HG03025 (cell line): Measurements from ENCODE around the gene ATP8B2.
"Not testable (repeated sequence)": the region's sequence is repeated elsewhere in the genome, so short reads cannot be mapped to it uniquely, and the experiment has no call there.

ENCODE experiments used
- ATAC-seq: cut with Tn5 transposase; IDR thresholded peaks from one replicate; pipeline ENCODE4 v1.9.1; 2021; ENCODE audit warnings: mild to moderate bottlenecking, moderate library complexity; ENCODE audit not compliant: unreplicated experiment, low FRiP score

Gene ATP8B2

DNA sequence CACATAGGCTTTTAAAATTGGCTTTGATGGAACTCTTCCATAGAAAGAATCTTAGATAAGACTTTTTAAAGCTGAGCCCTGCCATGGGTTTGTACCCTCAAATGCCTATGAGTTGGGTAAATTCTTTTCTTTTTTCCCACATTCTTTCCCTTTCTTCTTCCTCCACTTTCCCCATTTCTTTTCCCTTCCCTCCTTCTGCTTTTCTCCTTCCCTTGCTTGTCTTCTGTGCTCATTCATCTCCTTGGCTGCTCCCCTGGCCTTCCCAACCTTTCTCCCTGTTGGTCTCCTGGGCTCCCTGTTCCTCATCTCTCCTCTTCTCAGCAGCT is 3.8 kb upstream of the ATP8B2 start:
- ATAC-seq: not testable (repeated sequence)

DNA sequence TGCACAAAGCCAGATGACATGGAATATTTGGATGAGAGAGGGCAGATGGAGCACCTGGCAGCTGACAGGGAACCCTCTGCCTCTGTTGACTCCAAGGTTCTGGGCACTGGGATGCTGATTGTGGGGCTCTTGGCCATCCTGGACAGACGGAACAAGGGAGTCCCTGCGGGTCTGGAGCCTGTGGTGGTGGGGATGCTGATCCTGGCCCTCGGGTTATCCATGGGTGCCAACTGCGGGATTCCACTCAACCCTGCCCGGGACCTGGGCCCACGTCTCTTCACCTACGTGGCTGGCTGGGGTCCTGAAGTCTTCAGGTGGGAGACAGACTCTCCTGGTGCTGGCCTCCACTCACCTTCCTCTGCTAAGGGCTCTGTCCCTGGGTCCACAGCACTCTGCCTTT is 1.8 kb upstream of the ATP8B2 start:
- no peak for ATAC-seq

DNA sequence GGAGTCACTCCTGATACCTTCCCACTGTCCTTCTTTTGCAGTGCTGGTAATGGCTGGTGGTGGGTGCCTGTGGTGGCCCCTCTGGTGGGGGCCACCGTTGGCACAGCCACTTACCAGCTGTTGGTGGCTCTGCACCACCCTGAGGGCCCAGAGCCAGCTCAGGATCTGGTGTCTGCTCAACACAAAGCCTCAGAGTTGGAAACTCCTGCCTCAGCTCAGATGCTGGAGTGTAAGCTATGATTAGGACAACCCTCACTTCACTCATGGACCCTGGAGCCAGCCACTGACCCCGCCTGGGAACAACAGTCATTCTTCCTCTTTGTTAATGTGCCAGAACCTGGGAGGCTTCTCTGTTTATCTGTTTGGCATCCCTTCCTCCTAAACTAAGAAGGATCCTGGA is 1.1 kb upstream of the ATP8B2 start:
- no peak for ATAC-seq

DNA sequence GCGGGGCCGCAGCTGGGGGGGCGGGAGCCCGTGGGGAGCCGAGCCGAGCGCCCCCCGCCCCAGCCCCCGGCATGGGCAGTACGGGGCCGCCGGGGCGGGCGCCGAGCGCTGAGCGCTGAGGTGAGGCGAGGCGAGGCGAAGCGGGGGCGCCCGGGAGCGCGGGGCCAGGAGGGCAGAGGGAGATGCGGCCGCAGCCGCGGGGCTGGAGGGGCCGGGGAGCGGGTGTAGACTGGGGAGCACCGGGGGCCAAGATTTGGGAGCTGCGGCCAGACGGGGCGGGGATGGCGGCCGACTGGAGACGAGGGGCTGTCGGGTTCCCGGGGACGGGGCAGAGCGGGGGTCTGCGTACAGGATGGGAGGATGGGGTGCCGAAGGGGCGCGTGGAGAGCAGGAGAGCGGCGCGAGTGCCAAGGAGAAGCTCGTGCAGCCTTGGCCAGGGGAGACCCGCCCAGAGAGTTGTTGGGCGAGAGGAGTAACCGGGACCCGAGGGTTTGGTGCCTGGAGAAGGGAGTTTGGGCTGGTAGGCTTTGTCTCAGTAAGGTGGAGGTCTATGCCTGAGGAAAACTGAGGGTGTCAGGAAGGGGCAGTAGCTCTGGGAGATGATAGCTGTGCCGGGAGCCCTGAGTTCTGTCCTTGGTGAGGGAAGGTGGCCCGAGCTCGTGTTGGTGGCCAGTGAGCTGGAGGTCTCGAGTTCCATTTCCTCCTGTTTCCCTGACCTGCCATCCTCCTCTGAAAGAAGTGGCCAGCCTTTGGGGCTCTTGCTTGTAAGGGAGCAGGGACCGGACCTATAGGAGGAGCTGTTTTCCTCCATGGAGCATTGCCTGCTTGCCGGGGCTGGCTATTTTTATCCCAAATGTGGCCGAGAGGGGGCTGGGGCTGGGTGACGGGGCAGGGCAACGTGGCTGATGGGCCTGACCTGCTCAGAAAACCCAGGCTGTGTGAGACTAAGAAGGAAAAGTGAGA is 539 bp downstream of the ATP8B2 start:
- ATAC-seq: no peak

DNA sequence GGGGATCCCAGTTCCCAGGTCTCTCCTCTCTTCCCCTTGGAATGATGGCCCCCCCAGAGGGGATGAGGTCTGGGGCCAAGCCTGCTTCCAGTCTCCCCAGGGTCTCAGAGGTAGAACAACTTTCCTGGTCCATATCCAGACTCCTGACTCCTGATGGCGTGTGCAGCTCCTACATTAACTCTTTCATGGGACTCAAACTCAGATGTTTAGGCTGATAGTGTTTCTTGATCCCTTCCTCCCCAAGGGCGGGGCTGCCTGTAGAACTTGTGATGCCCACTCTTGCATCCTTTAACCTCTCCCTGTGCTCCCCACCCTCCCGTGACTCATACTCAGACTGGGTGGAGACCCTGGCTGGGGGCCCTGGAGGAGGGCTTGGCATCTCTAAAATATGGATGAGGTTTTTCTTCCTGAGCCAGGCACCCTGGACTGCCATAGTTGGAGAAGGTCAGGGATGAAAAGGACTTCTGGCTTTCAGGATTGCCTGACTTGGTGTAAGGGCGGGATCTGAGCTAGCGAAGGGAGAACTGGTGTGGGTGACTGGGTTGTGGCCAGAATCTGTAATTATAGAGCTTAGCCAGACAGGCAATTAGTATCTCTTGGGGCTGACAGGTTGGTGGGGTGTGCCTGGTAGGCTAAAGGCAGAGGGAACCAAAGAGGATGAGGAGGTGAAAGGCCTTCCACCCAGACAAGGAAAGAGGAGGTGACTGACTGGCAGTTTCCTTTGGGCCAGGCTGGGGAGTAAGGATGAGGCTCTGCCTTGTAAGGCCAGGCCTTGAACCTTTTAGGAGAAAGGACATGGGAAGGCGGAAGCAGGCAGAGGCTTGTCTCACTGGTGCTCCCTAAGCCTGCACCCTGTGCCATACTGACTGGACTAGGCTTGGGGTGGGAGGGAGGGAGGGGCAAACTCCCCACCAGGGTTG is 1.5 kb downstream of the ATP8B2 start:
- no peak for ATAC-seq

DNA sequence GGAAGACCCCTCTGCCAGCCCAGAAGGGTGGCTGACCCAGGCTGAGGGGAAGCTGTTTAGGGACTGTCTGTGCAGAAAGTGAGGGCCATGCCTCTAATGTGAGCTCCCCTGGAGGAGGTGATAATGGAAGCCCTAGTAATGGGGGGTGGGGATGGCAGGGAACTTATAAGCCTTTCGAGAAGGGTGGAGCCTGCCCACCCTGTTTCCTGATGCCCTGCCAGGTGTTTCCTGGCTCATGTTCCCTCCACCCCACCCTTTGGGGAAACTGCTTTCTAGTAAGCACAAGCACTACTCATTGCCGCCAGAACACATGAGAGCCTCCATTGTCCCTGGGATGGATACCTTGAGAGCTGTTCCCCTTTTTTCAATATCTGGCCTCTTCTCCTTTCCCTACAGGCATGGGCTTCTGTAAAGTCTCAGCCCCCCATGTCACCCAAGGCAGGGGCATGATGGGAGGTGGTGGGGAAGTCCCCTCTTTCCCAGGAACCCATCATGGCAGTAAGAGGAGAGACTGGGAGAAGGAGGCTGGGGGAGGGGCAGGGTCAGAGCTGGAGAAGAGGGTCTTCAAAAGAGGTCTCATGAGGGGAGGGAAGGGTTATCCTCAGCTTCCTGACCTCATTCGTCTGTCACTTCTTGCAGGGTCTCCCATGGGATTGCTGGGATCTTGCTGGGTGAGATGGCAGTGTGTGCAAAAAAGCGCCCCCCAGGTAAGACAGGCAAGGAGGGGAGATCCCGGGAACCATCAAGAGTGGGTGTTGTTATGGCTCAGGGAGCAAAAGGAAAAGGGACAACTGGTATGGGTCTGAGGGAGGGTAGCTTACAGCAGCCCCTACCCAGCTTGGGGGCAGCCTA is 2.4 kb downstream of the ATP8B2 start:
- no peak for ATAC-seq

DNA sequence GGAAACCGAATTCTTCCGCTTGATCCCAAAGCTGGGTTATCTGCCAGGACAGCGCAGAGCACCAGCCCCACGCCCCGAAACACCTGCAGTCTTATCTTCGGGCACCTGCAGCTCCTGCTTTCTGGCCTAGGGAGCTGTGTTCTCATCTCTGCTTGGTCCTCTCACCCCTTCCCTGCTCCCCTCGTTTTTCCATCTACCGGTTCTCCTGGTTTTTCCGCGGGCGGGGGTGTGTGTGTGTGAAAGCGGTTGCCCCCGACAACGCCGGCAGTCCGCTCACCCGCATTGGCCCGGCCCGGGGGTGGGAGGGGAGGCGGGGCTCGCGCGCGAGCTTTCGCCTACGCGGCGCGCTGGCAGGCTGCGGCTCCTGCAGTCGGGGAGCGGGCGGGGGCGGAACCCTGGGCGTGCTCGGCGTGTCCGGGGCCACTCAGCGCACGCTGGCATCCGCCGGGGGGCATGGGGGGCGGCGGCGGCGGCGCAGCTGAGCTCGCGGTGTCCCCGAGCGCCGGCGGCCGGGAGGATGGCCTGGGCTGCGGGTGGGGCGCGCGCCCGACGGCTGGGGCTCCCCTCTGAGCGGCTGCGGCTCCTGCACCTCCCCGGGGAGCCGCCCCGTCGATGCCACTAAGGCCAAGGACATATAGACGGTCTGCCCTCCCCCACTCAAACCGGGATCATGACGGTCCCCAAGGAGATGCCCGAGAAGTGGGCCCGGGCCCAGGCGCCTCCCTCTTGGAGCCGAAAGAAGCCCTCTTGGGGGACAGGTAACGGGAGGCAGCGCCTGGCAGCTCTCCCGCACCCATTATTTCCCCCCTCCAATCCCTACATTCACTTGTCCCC is 3.2 kb downstream of the ATP8B2 start:
- no peak for ATAC-seq

DNA sequence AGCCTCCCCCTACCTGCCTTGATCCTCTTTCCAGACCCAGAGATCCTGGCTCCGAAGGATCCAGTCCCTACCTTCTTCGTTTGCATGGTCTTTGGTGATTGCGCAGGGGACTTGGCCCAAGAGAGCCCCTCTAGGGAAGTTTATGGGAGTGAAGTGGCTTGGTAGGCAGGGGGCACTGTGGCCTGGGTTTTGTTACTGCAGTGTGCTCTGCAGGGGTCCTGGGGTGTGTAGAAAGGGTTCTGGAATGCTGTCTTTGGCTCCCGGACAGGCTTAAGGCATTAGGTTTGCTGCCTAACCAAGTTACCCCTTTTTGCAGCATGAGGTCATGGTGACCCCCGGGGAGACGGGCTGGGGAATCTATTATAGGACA is 3.8 kb downstream of the ATP8B2 start:
- ATAC-seq: no peak

DNA sequence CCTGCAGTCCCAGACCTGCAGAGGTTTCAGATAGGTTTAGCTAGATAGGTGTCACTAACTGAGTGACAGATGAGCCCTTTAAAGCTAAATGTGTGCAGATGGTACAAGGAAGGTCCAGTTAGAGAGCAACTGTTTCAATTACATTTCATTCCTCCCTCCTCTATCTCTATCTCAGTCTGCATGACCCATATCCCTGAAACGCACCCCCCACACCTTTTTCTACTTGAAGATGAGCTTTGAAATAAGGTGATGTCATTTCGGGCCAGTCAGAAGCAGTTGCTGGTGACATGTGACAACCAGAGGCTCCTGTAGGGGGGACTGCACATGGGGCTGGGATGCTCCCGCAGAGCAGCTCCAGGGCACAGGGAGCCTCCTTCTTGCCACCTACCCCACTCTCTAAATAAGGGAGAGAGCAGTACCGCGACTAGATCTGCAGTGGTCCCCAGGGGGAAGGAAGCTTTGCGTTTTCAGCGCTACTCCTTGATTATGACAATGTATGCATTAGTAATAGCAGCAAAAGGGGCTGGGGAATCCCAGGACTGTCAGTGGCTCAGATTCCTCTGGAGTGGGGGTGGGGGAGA is 4.3 kb downstream of the ATP8B2 start:
- ATAC-seq: no peak

DNA sequence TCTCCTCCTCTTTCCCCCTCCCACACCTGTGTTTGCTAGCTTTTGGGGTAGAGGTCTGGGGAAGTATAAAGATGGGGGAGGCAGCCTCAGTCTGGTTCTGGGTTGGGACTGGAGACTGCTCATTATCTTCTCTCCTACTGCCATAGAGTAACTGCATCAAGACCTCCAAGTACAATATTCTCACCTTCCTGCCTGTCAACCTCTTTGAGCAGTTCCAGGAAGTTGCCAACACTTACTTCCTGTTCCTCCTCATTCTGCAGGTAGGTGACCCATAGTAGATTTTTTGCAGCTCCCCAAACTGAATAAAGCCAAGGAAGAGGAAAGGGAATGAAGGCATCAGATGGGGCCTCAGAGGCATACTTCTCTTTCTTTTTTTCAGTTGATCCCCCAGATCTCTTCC is 5.3 kb downstream of the ATP8B2 start:
- no peak for ATAC-seq

DNA sequence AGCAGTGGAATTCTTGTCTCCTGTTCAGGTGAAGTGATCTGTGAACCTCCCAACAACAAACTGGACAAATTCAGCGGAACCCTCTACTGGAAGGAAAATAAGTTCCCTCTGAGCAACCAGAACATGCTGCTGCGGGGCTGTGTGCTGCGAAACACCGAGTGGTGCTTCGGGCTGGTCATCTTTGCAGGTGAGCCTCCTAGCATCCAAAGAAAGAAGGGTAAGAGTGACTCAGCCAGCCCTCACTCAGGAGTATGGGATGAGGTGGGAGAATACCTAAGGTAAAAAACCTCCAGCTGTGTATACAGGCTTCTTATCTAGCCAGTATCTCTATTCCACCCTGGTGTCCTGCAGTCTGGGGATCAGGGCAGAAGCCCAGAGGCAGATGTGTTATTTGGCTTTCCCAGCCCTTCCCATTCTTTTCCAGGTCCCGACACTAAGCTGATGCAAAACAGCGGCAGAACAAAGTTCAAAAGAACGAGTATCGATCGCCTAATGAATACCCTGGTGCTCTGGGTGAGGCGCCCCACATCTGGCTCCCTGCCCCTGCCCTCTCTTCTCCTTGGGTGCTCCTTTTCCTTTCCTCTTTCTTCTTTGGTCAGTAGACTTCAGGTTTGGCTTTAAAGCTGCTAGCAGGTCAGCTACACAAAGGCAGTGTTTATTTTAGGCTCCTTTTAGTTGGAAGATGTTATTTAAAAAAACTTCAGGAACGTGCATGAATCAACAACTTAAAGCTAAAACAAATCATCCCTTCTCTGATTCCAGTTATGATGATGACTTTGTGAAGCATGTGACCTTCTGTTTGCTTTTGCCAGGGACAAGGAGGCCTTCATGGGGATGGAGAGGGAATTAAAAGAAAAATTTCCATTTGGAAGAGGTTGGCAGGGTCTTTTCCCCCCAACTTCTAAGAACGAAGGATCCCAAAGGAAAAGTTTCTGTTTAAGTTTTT is 9.0 kb downstream of the ATP8B2 start:
- ATAC-seq: no peak

DNA sequence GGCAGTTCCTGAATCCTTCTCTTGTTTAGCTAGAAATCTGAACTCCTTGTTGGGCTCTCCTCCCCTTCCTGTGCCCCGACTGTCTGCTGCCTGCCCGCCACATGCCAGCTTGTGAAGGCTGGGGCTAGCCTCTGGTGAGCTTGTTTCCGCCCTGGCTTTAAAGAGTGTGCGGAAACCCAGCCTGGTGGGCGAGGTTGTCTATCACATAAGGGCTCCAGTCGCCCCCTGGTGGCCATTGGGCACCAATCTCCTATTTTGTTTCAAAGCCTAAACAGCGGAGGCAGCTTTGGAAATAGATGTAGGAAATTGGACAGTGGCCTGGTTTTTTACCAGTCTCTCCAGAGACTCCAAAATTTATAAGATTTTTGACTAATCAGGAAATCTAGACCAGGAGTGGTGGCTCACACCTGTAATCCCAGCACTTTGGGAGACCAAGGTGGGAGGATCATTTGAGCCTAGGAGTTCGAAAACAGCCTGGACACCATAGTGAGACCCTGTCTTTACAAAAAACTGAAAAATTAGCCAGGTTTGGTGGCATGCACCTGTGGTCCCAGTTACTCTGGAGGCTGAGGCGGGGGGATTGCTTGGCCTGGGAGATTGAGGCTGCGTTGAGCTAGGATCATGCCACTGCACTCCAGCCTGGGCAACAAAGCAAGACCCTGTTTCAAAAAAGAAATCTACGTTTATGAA is 9.8 kb downstream of the ATP8B2 start:
- no peak for ATAC-seq

DNA sequence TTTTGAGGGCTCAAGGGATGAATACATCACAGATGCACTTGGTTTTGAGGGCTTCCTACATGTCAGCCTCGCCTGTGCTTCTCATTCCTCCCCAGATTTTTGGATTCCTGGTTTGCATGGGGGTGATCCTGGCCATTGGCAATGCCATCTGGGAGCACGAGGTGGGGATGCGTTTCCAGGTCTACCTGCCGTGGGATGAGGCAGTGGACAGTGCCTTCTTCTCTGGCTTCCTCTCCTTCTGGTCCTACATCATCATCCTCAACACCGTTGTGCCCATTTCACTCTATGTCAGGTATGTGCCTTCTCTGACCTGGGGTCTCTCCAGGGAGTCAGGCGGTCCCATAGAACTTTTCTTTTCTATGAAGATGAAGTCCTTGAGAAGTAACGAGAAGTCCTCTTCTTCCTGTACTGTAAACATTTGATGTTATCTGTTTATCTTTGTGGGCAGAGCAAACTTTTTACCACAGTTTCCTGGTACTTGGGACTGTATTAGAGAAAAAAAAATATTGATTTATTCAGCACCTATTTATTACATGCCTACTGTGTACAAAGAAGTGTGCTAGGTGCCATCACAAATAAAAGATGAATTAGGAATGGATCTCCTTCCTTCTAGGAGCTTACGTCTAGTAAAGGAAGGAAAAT is 12.0 kb downstream of the ATP8B2 start:
- ATAC-seq: no peak

DNA sequence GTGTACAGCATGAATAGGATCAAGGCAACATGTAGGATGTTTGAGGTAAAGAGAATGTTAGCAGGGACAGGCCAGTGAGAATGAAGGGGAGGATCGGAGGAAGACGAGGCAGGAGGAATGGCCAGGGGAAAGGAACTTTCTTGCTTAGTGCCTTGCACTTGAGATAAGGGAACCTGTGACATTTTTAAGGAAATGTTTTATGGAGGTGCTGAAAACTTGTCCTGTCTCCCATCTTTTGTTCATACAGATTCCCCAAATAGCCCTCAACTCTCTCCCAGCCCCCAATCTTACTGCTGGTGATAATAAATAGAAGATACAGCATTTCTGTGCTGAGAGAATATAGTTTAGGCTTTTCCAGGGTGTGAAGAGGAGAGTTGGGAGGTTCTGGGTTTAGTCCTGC is 13.6 kb downstream of the ATP8B2 start:
- no peak for ATAC-seq

DNA sequence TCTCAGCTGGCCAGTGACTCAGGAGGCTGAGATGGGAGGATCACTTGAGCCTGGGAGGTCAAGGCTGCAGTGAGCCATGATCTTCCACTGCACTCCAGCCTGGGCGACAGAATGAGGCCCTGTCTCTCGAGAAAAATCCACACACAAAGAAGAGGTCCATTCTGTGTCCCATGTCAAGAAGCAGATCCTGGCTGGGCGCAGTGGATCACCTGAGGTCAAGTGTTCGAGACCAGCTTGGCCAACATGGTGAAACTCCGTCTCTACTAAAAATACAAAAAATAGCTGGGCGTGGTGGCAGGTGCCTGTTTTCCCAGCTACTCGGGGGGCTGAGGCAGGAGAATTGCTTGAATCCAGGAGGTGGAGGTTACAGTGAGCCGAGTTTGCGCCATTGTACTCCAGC is 16.0 kb downstream of the ATP8B2 start:
- ATAC-seq: not testable (repeated sequence)

DNA sequence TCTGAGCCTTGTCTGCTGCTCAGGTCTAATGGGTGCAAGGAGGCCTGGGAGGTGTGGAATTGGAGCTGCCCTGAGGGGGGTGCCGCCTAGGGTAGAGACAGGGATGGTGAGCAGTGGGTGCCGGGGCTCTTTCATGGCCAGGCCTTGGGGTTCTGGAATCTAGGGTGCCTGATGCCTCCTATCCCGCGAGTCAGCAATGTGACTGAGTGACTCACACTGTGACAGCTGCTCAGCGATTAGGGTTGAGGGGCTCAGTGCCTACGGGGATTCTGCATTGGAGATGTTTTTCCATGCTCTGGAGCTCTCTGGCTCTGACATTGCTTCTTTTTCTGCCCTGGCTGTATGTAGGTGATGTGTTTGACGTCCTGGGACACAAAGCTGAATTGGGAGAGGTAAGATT is 16.8 kb downstream of the ATP8B2 start:
- ATAC-seq: no peak

DNA sequence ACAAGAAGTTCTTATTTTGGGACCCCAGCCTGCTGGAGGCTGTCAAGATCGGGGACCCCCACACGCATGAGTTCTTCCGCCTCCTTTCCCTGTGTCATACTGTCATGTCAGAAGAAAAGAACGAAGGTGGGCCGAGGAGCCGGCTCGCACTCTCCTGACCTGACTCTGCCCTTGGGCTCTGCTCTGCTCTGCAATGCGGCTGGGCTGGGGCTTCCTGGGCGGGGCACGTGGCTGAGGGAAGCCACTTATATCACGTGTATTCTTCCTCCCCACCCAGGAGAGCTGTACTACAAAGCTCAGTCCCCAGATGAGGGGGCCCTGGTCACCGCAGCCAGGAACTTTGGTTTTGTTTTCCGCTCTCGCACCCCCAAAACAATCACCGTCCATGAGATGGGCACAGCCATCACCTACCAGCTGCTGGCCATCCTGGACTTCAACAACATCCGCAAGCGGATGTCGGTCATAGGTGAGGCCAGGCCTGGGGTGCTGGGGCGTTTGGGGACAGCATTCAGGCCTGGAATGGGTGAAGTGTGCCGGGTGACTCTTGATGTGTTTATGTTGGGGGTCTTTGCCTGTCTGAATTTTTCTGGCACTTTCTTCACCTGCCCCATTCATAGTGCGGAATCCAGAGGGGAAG is 17.6 kb downstream of the ATP8B2 start:
- no peak for ATAC-seq
